ENCODE results near the gene REP15. TPM values are rescaled to one million over a fixed set of nuclear protein-coding genes. Genes with fewer than 3 reads are reported as not detected.

The REP15 gene
- total and polyA plus RNA-seq, 2 of the 8 experiments (the other 6 are each of a cell fraction or from before 2014, with no cell fraction given): 0.06 to 0.73 TPM

- TF ChIP-seq CHD7 (IDR thresholded peaks at IDR 0.05; ENCODE audit: insufficient replicate concordance, low read length): no peak
- TF ChIP-seq GABPA (IDR thresholded peaks at IDR 0.05; ENCODE audit: borderline replicate concordance, insufficient read depth, low read length): no peak
- no peak for TF ChIP-seq TAF1 (IDR thresholded peaks at IDR 0.05; ENCODE audit: low read depth, low read length)
- TF ChIP-seq SIN3A (conservative IDR thresholded peaks at IDR 0.05 in 1 of 2, IDR thresholded peaks at IDR 0.05 in 1 of 2; ENCODE audit: low read depth in 1 of 2, low read length in 2 of 2): no peak
- TF ChIP-seq CTCF (IDR thresholded peaks at IDR 0.05; ENCODE audit: control extremely low read depth in 1 of 3, insufficient read depth in 1 of 3, low read depth in 1 of 3, low read length in 3 of 3): no peak
- TF ChIP-seq JUN (IDR thresholded peaks at IDR 0.05; ENCODE audit: low read depth, low read length): no peak
- TF ChIP-seq CTBP2 (IDR thresholded peaks at IDR 0.05; ENCODE audit: borderline replicate concordance, insufficient read depth, insufficient read length, low read length): no peak
- TF ChIP-seq JUND (IDR thresholded peaks at IDR 0.05; ENCODE audit: low read length): no peak
Measured at GRCh38 chr12:27665704-27666103, 30.5 kb upstream of the REP15 start (continued).
